Glutamatergic neuron (in vitro differentiated cells): ENCODE measurements around the gene WDR90. TPM values are rescaled to one million over a fixed set of nuclear protein-coding genes. Genes with fewer than 3 reads are reported as not detected.

Experiments
- DNase-seq: peaks from one replicate; pipeline ENCODE4 v3.0.0; 2022
- H3K27ac Mint-ChIP-seq: one replicate; pipeline ENCODE4 v1.8.0; 2020; ENCODE audit warnings: mild to moderate bottlenecking, mixed read lengths, inconsistent platforms; ENCODE audit not compliant: unreplicated experiment
- H3K27me3 Mint-ChIP-seq: one replicate; pipeline ENCODE4 v1.8.0; 2020; ENCODE audit warnings: mild to moderate bottlenecking, moderate library complexity, mixed read lengths, inconsistent platforms; ENCODE audit not compliant: unreplicated experiment
- H3K36me3 Mint-ChIP-seq: one replicate; pipeline ENCODE4 v1.8.0; 2020; ENCODE audit warnings: mild to moderate bottlenecking, mixed read lengths, inconsistent platforms; ENCODE audit not compliant: unreplicated experiment
- H3K4me1 Mint-ChIP-seq: one replicate; pipeline ENCODE4 v1.8.0; 2020; ENCODE audit warnings: mild to moderate bottlenecking, low read depth, mixed read lengths, inconsistent platforms; ENCODE audit not compliant: unreplicated experiment
- H3K4me3 Mint-ChIP-seq: one replicate; pipeline ENCODE4 v1.8.0; 2020; ENCODE audit warnings: mild to moderate bottlenecking, mixed read lengths, inconsistent platforms; ENCODE audit not compliant: unreplicated experiment
- H3K9me3 Mint-ChIP-seq: one replicate; pipeline ENCODE4 v1.8.0; 2020; ENCODE audit warnings: mild to moderate bottlenecking, moderate library complexity, mixed read lengths, inconsistent platforms; ENCODE audit not compliant: unreplicated experiment
- total RNA-seq: library from RNA; stranded (reverse); fragmentation: NEBNext Ultra II Directional; extraction: Animal tissue kit (Norgen Biotek cat#: 25700); gene quantifications from one replicate; pipeline ENCODE4 v1.2.1, GENCODE V29; 2021; ENCODE audit not compliant: unreplicated experiment
- TF ChIP-seq, protein P1 (sequence below): fragments of 200-600 bp; sonication (generic); IDR thresholded peaks from one replicate; pipeline ENCODE4 v1.5.0; 2021; ENCODE audit not compliant: partially characterized antibody, unreplicated experiment

Gene WDR90
- total RNA-seq, 1 donor from 2014 or later = 24.6 TPM

DNA sequence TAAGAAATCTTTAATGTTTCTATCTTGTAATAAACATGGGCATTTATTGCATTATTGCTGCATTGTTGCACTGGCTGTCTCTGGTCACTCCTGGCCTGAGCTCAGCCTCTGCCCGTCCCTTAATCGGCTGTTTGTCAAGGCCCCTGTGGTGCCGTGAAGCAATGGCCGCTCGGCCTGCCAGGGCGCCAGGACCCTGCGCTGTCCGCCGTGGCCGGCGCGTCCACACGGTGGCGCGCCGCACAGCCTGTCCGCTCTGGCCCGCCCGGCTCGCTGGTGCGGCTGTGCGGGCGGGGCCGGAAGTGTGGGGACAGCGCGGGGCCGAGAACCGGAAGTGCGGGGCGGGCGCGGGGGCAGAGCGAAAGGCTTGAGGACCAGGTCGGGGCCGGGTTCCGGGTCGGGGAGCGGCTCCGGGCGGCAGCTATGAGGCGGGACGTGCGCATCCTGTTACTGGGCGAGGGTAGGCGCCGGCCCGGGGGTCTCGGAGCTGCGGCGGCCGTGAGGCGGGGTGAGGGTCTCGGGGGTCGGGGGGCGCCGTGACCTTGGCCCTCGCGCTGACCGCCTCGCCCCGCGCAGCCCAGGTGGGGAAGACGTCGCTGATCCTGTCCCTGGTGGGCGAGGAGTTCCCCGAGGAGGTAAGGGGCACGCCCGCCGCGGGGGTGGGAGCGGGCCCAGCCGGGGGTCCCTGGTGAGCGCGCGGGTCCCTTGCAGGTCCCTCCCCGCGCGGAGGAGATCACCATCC, 18.8 kb downstream of the WDR90 start, which contains the start of gene RHOT2:
Gene RHOT2, plus strand, starts transcription at position 353 of the 739 bp plus-strand sequence. Its CDS starts 68 bp downstream, at position 421.
- TF ChIP-seq, protein P1, sequence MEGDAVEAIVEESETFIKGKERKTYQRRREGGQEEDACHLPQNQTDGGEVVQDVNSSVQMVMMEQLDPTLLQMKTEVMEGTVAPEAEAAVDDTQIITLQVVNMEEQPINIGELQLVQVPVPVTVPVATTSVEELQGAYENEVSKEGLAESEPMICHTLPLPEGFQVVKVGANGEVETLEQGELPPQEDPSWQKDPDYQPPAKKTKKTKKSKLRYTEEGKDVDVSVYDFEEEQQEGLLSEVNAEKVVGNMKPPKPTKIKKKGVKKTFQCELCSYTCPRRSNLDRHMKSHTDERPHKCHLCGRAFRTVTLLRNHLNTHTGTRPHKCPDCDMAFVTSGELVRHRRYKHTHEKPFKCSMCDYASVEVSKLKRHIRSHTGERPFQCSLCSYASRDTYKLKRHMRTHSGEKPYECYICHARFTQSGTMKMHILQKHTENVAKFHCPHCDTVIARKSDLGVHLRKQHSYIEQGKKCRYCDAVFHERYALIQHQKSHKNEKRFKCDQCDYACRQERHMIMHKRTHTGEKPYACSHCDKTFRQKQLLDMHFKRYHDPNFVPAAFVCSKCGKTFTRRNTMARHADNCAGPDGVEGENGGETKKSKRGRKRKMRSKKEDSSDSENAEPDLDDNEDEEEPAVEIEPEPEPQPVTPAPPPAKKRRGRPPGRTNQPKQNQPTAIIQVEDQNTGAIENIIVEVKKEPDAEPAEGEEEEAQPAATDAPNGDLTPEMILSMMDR = peak; percentile 77
- peak within 1 kb of the TSS; percentile 65 for H3K4me3 Mint-ChIP-seq
- H3K4me1 Mint-ChIP-seq = peaks cover 2% of the 10 kb centered on the region
- DNase-seq = peak; percentile 96
- H3K36me3 Mint-ChIP-seq = no peaks in the 10 kb centered on the region
- peaks cover 3% of the 10 kb centered on the region for H3K27me3 Mint-ChIP-seq
- peaks cover 2% of the 10 kb centered on the region for H3K9me3 Mint-ChIP-seq
- H3K27ac Mint-ChIP-seq = peak within 1 kb of the TSS; percentile 76

DNA sequence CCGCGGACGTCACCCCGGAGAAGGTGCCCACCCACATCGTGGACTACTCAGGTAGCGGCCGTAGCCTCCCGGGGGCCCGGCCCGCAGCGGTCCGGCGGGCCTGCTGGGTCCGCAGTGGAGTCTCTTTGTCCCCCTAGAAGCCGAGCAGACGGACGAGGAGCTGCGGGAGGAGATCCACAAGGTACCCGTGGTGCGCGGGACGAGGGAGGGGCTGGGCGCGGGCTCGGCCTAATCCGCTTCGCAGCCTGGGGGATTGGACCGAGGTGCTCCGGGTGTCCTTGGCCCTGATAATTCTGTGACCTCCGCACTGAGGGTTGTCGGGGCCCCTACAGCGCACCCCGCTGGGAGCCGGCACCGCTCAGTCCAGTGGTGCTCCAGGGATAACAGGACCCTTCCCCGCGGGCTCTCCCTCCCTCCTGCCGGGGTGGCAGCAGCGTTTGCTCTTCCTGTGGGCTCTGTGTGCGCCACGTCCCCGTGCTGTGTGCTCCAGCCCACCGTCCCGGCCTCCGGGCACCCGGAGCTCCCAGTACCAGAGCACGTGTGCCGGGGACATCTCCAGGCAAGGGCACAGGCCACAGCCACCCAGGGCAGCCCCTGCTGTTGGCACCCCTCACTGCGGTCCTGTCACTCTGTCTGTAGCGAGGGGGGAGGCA, 19.5 kb downstream of the WDR90 start:
- Mint-ChIP-seq H3K36me3 (no peaks in the 10 kb centered on the region), H3K4me1 (peaks cover 2% of the 10 kb centered on the region), H3K27ac (no peak overlapping the region), H3K27me3 (peaks cover 2% of the 10 kb centered on the region), H3K4me3 (peak overlapping the region; percentile 65), H3K9me3 (peaks cover 2% of the 10 kb centered on the region)
- DNase-seq = no peak
- TF ChIP-seq, protein P1 = no peak

DNA sequence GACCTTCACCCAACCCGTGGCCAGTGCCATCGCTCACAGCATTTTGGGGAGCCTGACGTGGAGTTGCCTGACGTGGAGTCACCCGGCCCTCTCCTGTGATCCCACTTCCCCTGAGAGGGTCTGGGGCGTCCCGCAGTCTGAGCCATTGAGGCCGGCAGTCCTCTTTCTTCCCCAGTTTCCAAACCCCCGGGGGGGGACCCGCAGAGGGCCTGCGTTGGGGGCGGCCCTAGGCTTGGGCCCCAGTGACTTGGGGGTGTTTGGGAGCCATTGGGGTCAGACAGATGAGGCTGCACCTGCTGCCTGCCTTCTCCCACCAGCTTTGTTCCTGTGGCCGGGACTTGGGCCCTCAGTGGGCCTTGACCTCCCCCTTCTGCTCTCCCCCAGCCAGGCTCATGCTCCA, 20.5 kb downstream of the WDR90 start:
- Mint-ChIP-seq H3K36me3 (no peaks in the 10 kb centered on the region), H3K9me3 (peaks cover under 1% of the 10 kb centered on the region), H3K4me1 (peaks cover 2% of the 10 kb centered on the region), H3K4me3 (no peak overlapping the region), H3K27ac (no peak overlapping the region), H3K27me3 (peaks cover 4% of the 10 kb centered on the region)
- TF ChIP-seq, protein P1 = no peak
- DNase-seq = no peak

DNA sequence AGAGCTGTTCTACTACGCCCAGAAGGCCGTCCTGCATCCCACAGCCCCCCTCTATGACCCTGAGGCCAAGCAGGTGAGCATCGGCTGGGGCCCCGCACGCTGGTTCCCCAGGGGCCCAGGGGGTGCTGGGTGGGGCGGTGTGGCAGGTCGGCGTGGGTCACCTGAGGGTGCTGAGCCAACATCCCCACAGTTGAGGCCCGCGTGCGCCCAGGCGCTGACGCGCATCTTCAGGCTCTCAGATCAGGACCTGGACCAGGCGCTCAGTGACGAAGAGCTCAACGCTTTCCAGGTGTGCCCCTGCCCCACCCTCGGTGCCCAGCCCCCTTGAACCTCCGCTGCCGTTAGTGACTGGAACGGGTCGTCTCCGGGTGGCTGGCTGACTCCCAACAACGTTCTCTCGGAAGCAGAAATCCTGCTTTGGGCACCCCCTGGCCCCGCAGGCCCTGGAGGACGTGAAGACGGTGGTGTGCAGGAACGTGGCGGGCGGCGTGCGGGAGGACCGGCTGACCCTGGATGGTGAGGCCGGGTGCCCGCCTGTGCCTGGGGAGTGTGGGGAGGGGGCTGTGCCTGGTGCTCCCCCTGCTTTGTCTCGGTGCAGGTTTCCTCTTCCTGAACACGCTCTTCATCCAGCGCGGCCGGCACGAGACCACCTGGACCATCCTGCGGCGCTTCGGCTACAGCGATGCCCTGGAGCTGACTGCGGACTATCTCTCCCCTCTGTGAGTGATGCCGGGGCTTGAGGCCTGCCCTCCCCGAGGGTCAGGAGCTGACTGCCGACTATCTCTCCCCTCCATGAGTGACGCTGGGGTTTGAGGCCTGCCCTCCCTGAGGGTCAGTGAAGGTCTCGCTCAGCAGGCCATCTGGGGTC, 21.6 kb downstream of the WDR90 start:
- H3K27me3 Mint-ChIP-seq = peaks cover 6% of the 10 kb centered on the region
- no peaks in the 10 kb centered on the region for H3K36me3 Mint-ChIP-seq
- peaks cover 3% of the 10 kb centered on the region for H3K9me3 Mint-ChIP-seq
- no peak overlapping the region for H3K27ac Mint-ChIP-seq
- DNase-seq = no peak
- peaks cover 2% of the 10 kb centered on the region for H3K4me1 Mint-ChIP-seq
- TF ChIP-seq, protein P1 = no peak
- H3K4me3 Mint-ChIP-seq = no peak overlapping the region
